Stomach (tissue), 9 donors: ENCODE measurements around the gene LRFN2. TPM values are rescaled to one million over a fixed set of nuclear protein-coding genes. Genes with fewer than 3 reads are reported as not detected.

Source experiments
- DNase-seq, 2 donors: peaks; one replicate each; pipeline versions ENCODE4 v3.0.0 to v3.0.0-alpha.2; 2013 to 2019
- H3K27ac ChIP-seq, 5 donors: fragments of 200-600 bp in 4 of 5; sonication (generic) in 4 of 5; one replicate each; pipeline ENCODE4 v1.5.1; 2013 to 2019; ENCODE audit warnings: mild to moderate bottlenecking in 1 of 5, moderate library complexity in 1 of 5
- H3K27me3 ChIP-seq, 3 donors: fragments of 200-600 bp; sonication (generic); one replicate each; pipeline ENCODE4 v1.5.1; 2017 to 2019; ENCODE audit warnings: mixed run types in 1 of 3
- H3K36me3 ChIP-seq, 4 donors: fragments of 200-600 bp; sonication (generic); 1 replicate in 3 of 4; 2 replicates in 1 of 4; pipeline ENCODE4 v1.5.1; 2016 to 2019
- H3K4me1 ChIP-seq, 4 donors: fragments of 200-600 bp; sonication (generic); one replicate each; pipeline ENCODE4 v1.5.1; 2016 to 2019
- H3K4me3 ChIP-seq, 4 donors: fragments of 200-600 bp; sonication (generic) in 3 of 4; one replicate each; pipeline ENCODE4 v1.5.1; 2016 to 2019; ENCODE audit warnings: mild to moderate bottlenecking in 1 of 4
- H3K9me3 ChIP-seq, 4 donors: fragments of 200-600 bp; sonication (generic); one replicate each; pipeline ENCODE4 v1.5.1; 2016 to 2019
- EP300 ChIP-seq: sonication (generic); formaldehyde crosslinking; IDR thresholded peaks from one replicate; pipeline ENCODE4 v1.6.1; 2017; ENCODE audit warnings: antibody characterized with exemption
- POLR2A ChIP-seq, 4 donors: fragments of 450-650 bp; IDR thresholded peaks; one replicate each; pipeline ENCODE4 v1.6.1; 2016; ENCODE audit warnings: antibody characterized with exemption in 4 of 4, control low read depth in 2 of 4, mild to moderate bottlenecking in 1 of 4, moderate library complexity in 1 of 4
- POLR2AphosphoS5 ChIP-seq, 3 donors: sonication (generic); formaldehyde crosslinking; IDR thresholded peaks; one replicate each; pipeline ENCODE4 v1.6.1; 2016; ENCODE audit warnings: antibody characterized with exemption in 3 of 3
- WGBS, 5 donors: extraction: QIAGEN DNeasy Blood & Tissue Kit in 3 of 5; methylation state at CpG; one replicate each; pipeline versions ENCODE4 v1.1.5 to v1.1.7; 2013 to 2018; 5-methylcytosine and 5-hydroxymethylcytosine counted together
- intact Hi-C: fragments of 100-400 bp; cut with DNase I; formaldehyde crosslinking; loops from one replicate; pipeline ENCODE4 v1.15.1; 2023; ENCODE audit warnings: low total_unique reads
- polyA plus RNA-seq, 3 donors: library from polyadenylated mRNA; stranded (reverse); fragments of 200-250 nt; gene quantifications; one replicate each; pipeline ENCODE4 v1.2.3, GENCODE V29; 2013
- total RNA-seq, 5 donors: library from RNA; depleted of rRNA; stranded (reverse); fragments of >200 nt; gene quantifications; one replicate each; pipeline versions ENCODE4 v1.1.0 to v1.2.3, GENCODE V29; 2014 to 2016
- TF ChIP-seq, protein P1 (sequence below), 7 experiments: fragments of 450-650 bp in 4 of 7; fragments of 200-600 bp in 3 of 7; sonication (generic) in 3 of 7; IDR thresholded peaks; one replicate each; pipeline ENCODE4 v1.5.1; 2016 to 2019; ENCODE audit warnings: antibody characterized with exemption in 7 of 7, control low read depth in 2 of 7, mild to moderate bottlenecking in 1 of 7
- donor health status: healthy with polysubstance abuse.
- donor health status: Bipolar disorder and iron deficiency.
- donor health status: healthy.

The LRFN2 gene
- total and polyA plus RNA-seq, 8 donors, result 0.10 TPM; not detected in 7

DNA sequence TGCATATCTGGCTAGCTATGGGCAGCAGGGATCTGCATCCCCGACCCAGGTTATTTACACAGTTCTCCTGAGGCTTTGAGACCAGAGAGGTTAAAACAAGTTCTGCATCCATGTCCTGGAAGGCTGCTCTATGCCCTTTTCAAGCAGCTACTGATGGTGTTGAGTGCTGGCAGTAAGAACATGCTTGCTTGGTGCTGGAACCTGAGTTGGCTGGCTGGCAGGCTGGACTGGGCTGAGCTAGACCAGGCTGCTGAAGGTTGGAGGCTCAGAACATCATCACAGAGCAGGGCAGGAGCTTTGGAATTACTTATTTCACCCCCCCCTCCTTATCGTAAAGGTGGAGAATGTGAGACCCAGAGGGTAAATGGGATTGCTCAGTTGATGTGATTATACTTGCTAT lies 16.9 kb upstream of the LRFN2 start:
- H3K27me3 ChIP-seq, result peaks cover 9 to 65% (median 17%) of the 10 kb centered on the region in 3 donors
- TF ChIP-seq, protein P1, sequence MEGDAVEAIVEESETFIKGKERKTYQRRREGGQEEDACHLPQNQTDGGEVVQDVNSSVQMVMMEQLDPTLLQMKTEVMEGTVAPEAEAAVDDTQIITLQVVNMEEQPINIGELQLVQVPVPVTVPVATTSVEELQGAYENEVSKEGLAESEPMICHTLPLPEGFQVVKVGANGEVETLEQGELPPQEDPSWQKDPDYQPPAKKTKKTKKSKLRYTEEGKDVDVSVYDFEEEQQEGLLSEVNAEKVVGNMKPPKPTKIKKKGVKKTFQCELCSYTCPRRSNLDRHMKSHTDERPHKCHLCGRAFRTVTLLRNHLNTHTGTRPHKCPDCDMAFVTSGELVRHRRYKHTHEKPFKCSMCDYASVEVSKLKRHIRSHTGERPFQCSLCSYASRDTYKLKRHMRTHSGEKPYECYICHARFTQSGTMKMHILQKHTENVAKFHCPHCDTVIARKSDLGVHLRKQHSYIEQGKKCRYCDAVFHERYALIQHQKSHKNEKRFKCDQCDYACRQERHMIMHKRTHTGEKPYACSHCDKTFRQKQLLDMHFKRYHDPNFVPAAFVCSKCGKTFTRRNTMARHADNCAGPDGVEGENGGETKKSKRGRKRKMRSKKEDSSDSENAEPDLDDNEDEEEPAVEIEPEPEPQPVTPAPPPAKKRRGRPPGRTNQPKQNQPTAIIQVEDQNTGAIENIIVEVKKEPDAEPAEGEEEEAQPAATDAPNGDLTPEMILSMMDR (IDR thresholded peaks at IDR 0.05), result no peak
- TF ChIP-seq POLR2AphosphoS5 (IDR thresholded peaks at IDR 0.05), result no peak
- no peak for TF ChIP-seq EP300
- TF ChIP-seq POLR2A (IDR thresholded peaks at IDR 0.05), result no peak

DNA sequence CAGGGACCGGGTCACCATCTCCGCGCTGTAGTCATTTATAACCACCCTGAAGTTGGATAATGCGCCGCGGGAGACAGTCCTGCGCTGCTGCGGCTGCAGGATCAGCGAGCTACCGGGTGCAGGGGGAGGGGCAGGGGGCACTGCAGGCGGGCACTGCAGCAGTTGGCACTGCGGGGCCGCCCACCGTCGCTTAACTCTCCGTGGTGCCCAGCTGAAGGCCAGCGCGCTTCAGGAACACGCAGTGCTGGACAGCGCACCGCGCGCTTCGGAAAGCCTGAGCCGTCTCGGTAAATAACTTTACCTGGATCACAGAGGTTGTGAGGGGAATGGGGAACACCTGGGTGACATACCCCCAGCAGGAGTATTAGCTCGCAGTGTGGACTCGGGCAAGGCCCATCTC lies 12.4 kb upstream of the LRFN2 start:
- peak; percentile 40 to 83 for DNase-seq
- intact Hi-C loops, result no loop called here
- TF ChIP-seq POLR2AphosphoS5 (IDR thresholded peaks at IDR 0.05) (no peak), EP300 (no peak), POLR2A (IDR thresholded peaks at IDR 0.05) (no peak)
- TF ChIP-seq, protein P1 (IDR thresholded peaks at IDR 0.05), result no peak
- Histone ChIP-seq H3K27me3 (peaks cover 9 to 84% (median 20%) of the 10 kb centered on the region in 3 donors), H3K36me3 (no peaks in the 10 kb centered on the region), H3K9me3 (no peaks in the 10 kb centered on the region), H3K4me1 (no peaks in the 10 kb centered on the region), H3K4me3 (no peak overlapping the region), H3K27ac (no peak overlapping the region)
- WGBS, 5 donors, result 13 to 22% (median 19%) methylated on average over 22 to 28 of the region's 28 CpGs

More for the DNA sequence above, 16.9 kb upstream of the LRFN2 start:
- intact Hi-C loops, result no loop called here
- Histone ChIP-seq H3K9me3 (no peaks in the 10 kb centered on the region), H3K36me3 (no peaks in the 10 kb centered on the region), H3K4me3 (no peak overlapping the region), H3K4me1 (no peaks in the 10 kb centered on the region), H3K27ac (no peak overlapping the region)
- no peak for DNase-seq
- WGBS, 5 donors, result 60 to 77% (median 73%) methylated on average over 2 of the region's 2 CpGs

DNA sequence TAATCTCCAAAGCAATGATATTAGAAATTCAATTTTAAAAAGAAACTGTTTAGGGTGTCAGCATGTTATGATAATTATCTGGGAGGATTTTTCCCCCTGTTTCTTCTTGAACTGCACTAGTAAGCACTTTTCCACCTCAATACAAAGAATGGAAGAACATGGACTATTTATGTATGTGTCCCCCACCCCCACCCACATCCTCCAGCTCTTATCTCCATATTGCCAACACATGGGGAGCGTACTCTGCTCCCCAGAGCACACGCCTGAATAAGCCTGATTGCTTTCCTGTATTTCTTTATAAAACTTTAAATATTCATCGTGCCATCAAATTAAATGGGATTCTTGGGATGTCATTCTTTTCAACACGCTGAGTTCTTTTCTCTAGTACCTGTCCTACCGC lies 11.4 kb upstream of the LRFN2 start:
- no peaks in the 10 kb centered on the region for H3K9me3 ChIP-seq
- TF ChIP-seq, protein P1 (IDR thresholded peaks at IDR 0.05), result no peak
- TF ChIP-seq POLR2AphosphoS5 (IDR thresholded peaks at IDR 0.05) (no peak), POLR2A (IDR thresholded peaks at IDR 0.05) (no peak)

DNA sequence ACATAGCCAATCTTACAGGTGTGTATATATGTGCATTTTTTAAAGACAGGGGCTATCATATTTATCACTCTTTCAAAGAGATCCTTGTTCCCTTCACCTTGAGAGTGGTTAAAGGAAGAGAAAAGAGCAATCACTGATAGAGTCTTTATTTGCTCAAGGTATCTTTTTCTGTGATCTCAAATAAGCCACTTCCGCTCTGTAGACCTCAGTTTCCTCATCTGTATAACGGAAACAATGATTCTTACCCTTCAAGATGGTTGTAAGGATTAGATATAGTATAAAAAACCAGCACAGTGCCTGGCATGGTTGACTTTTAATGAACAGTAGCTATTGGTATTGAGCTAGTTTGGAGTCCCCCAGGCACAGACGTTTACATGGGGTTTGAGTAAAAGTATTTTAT lies 10.1 kb upstream of the LRFN2 start:
- H3K9me3 ChIP-seq, result no peaks in the 10 kb centered on the region
- H3K36me3 ChIP-seq, result no peaks in the 10 kb centered on the region
- peaks cover 8 to 63% (median 9%) of the 10 kb centered on the region in 3 donors for H3K27me3 ChIP-seq
- H3K4me1 ChIP-seq, result no peaks in the 10 kb centered on the region
- 63 to 76% (median 71%) methylated on average over 3 of the region's 3 CpGs for WGBS, 5 donors
- intact Hi-C loops, result no loop called here
- TF ChIP-seq, protein P1 (IDR thresholded peaks at IDR 0.05), result no peak
- TF ChIP-seq EP300 (no peak), POLR2AphosphoS5 (IDR thresholded peaks at IDR 0.05) (no peak), POLR2A (IDR thresholded peaks at IDR 0.05) (no peak)
- no peak for DNase-seq
- H3K27ac ChIP-seq, result no peak overlapping the region
- no peak overlapping the region for H3K4me3 ChIP-seq

More for the DNA sequence above, 11.4 kb upstream of the LRFN2 start:
- intact Hi-C loops, result no loop called here
- H3K4me3 ChIP-seq, result no peak overlapping the region
- no peaks in the 10 kb centered on the region for H3K36me3 ChIP-seq
- no peak for DNase-seq
- no peaks in the 10 kb centered on the region for H3K4me1 ChIP-seq
- H3K27me3 ChIP-seq, result peaks cover 9 to 75% (median 9%) of the 10 kb centered on the region in 3 donors
- H3K27ac ChIP-seq, result no peak overlapping the region
- 78 to 85% (median 84%) methylated on average over 5 of the region's 5 CpGs for WGBS, 5 donors
